ENCODE measurements around the gene PRICKLE3.
"Not testable (repeated sequence)": the region's sequence is repeated elsewhere in the genome, so short reads cannot be mapped to it uniquely, and the experiment has no call there.

The PRICKLE3 gene

GRCh38 chrX:49147282-49147681, 38.9 kb downstream of the PRICKLE3 start:
- no peaks in the 10 kb centered on the region for H4K20me1 ChIP-seq (ENCODE audit: insufficient read depth, low read length, poor library complexity, severe bottlenecking)
- H3K4me3 ChIP-seq (ENCODE audit: low read length, poor library complexity, severe bottlenecking), result no peak overlapping the region
- H3K9me2 ChIP-seq (replicated peaks; ENCODE audit: low read depth, low read length), result no peaks in the 10 kb centered on the region
- H3K4me2 ChIP-seq (ENCODE audit: low read depth, low read length, poor library complexity, severe bottlenecking), result no peak overlapping the region
- no peak overlapping the region for H2AFZ ChIP-seq (ENCODE audit: low read length)
- H3K9ac ChIP-seq (ENCODE audit: low read depth, low read length, poor library complexity, severe bottlenecking), result no peak overlapping the region
- H3K36me3 ChIP-seq (ENCODE audit: insufficient read depth, low read length), result no peaks in the 10 kb centered on the region
- no peaks in the 10 kb centered on the region for H3K79me2 ChIP-seq (ENCODE audit: insufficient read depth, low read length)
- TF ChIP-seq CTCF (conservative IDR thresholded peaks at IDR 0.05; ENCODE audit: low read length) (no peak), EZH2phosphoT487 (IDR thresholded peaks at IDR 0.05; ENCODE audit: borderline replicate concordance) (no peak)
- no peaks in the 10 kb centered on the region for H3F3A ChIP-seq (ENCODE audit: low read depth)
- H3K4me1 ChIP-seq (ENCODE audit: insufficient read depth, low read length, poor library complexity, severe bottlenecking), result no peaks in the 10 kb centered on the region
- H3K9me3 ChIP-seq (ENCODE audit: insufficient read depth, low read depth, low read length), result no peaks in the 10 kb centered on the region
- H3K27me3 ChIP-seq (ENCODE audit: insufficient read depth, low read length, poor library complexity, severe bottlenecking), result no peaks in the 10 kb centered on the region

- not testable (repeated sequence) for H2AFZ ChIP-seq (ENCODE audit: low read length); H3K27me3 ChIP-seq (ENCODE audit: insufficient read depth, low read length, poor library complexity, severe bottlenecking); H3K4me2 ChIP-seq (ENCODE audit: low read depth, low read length, poor library complexity, severe bottlenecking); H3K9me2 ChIP-seq (replicated peaks; ENCODE audit: low read depth, low read length); H3K79me2 ChIP-seq (ENCODE audit: insufficient read depth, low read length); H3K9me3 ChIP-seq (ENCODE audit: insufficient read depth, low read depth, low read length); H3K9ac ChIP-seq (ENCODE audit: low read depth, low read length, poor library complexity, severe bottlenecking); H3K36me3 ChIP-seq (ENCODE audit: insufficient read depth, low read length); H3K4me3 ChIP-seq (ENCODE audit: low read length, poor library complexity, severe bottlenecking); H4K20me1 ChIP-seq (ENCODE audit: insufficient read depth, low read length, poor library complexity, severe bottlenecking); H3K4me1 ChIP-seq (ENCODE audit: insufficient read depth, low read length, poor library complexity, severe bottlenecking); H3F3A ChIP-seq (ENCODE audit: low read depth)
These were observed 43.0 kb downstream of the PRICKLE3 start for GRCh38 chrX:49143154-49143553.

- not testable (repeated sequence) for H3K79me2 ChIP-seq (ENCODE audit: insufficient read depth, low read length); H3K9ac ChIP-seq (ENCODE audit: low read depth, low read length, poor library complexity, severe bottlenecking); H3K9me3 ChIP-seq (ENCODE audit: insufficient read depth, low read depth, low read length); H3F3A ChIP-seq (ENCODE audit: low read depth); H3K4me3 ChIP-seq (ENCODE audit: low read length, poor library complexity, severe bottlenecking); H3K36me3 ChIP-seq (ENCODE audit: insufficient read depth, low read length); H3K4me1 ChIP-seq (ENCODE audit: insufficient read depth, low read length, poor library complexity, severe bottlenecking); H3K27me3 ChIP-seq (ENCODE audit: insufficient read depth, low read length, poor library complexity, severe bottlenecking); H3K4me2 ChIP-seq (ENCODE audit: low read depth, low read length, poor library complexity, severe bottlenecking); H2AFZ ChIP-seq (ENCODE audit: low read length); H4K20me1 ChIP-seq (ENCODE audit: insufficient read depth, low read length, poor library complexity, severe bottlenecking); H3K9me2 ChIP-seq (replicated peaks; ENCODE audit: low read depth, low read length)
- TF ChIP-seq CTCF (conservative IDR thresholded peaks at IDR 0.05; ENCODE audit: low read length), result peak; percentile 41
These were observed 43.9 kb downstream of the PRICKLE3 start for GRCh38 chrX:49142264-49142663.

GRCh38 chrX:49139713-49140112, 46.5 kb downstream of the PRICKLE3 start:
- no peaks in the 10 kb centered on the region for H3F3A ChIP-seq (ENCODE audit: low read depth)
- no peaks in the 10 kb centered on the region for H3K27me3 ChIP-seq (ENCODE audit: insufficient read depth, low read length, poor library complexity, severe bottlenecking)
- no peaks in the 10 kb centered on the region for H3K9me2 ChIP-seq (replicated peaks; ENCODE audit: low read depth, low read length)
- no peak overlapping the region for H3K4me3 ChIP-seq (ENCODE audit: low read length, poor library complexity, severe bottlenecking)
- no peak overlapping the region for H3K4me2 ChIP-seq (ENCODE audit: low read depth, low read length, poor library complexity, severe bottlenecking)
- no peak overlapping the region for H2AFZ ChIP-seq (ENCODE audit: low read length)
- no peak for TF ChIP-seq EZH2phosphoT487 (IDR thresholded peaks at IDR 0.05; ENCODE audit: borderline replicate concordance)
- TF ChIP-seq CTCF (conservative IDR thresholded peaks at IDR 0.05; ENCODE audit: low read length), result no peak
- H3K9ac ChIP-seq (ENCODE audit: low read depth, low read length, poor library complexity, severe bottlenecking), result no peak overlapping the region
- peaks cover 3% of the 10 kb centered on the region; the same call in 1 of the 2 replicates for H3K9me3 ChIP-seq (ENCODE audit: insufficient read depth, low read depth, low read length)
- no peaks in the 10 kb centered on the region for H3K36me3 ChIP-seq (ENCODE audit: insufficient read depth, low read length)
- no peaks in the 10 kb centered on the region for H3K79me2 ChIP-seq (ENCODE audit: insufficient read depth, low read length)
- no peaks in the 10 kb centered on the region for H4K20me1 ChIP-seq (ENCODE audit: insufficient read depth, low read length, poor library complexity, severe bottlenecking)
- H3K4me1 ChIP-seq (ENCODE audit: insufficient read depth, low read length, poor library complexity, severe bottlenecking), result no peaks in the 10 kb centered on the region
